Mesothelial cell of epicardium (in vitro differentiated cells): Measurements from ENCODE around the gene SMAD3. TPM values are rescaled to one million over a fixed set of nuclear protein-coding genes. Genes with fewer than 3 reads are reported as not detected.
"Not testable (repeated sequence)": the region's sequence is repeated elsewhere in the genome, so short reads cannot be mapped to it uniquely, and the experiment has no call there.

ENCODE experiments used
- DNase-seq, 2 experiments: peaks; one replicate each; pipeline ENCODE4 v3.0.0; 2021; ENCODE audit warnings: low spot score in 2 of 2; ENCODE audit not compliant: unreplicated experiment in 2 of 2
- H3K27ac Mint-ChIP-seq: 2 replicates; pipeline ENCODE4 v1.8.0; 2021; ENCODE audit warnings: mixed read lengths
- H3K27me3 Mint-ChIP-seq: 2 replicates; pipeline ENCODE4 v1.8.0; 2021; ENCODE audit warnings: low read depth, mixed read lengths
- H3K36me3 Mint-ChIP-seq: 2 replicates; pipeline ENCODE4 v1.8.0; 2021; ENCODE audit warnings: mixed read lengths
- H3K4me1 Mint-ChIP-seq: 2 replicates; pipeline ENCODE4 v1.8.0; 2021; ENCODE audit warnings: mixed read lengths
- H3K4me3 Mint-ChIP-seq: 2 replicates; pipeline ENCODE4 v1.8.0; 2021; ENCODE audit warnings: mild to moderate bottlenecking, moderate library complexity, mixed read lengths
- H3K9me3 Mint-ChIP-seq: 2 replicates; pipeline ENCODE4 v1.8.0; 2021; ENCODE audit warnings: mixed read lengths
- total RNA-seq: library from RNA; stranded (reverse); gene quantifications from 3 replicates; pipeline ENCODE4 v1.2.1, GENCODE V29; 2021
- TF ChIP-seq, protein P1 (sequence below): fragments of 200-600 bp; sonication (generic); IDR thresholded peaks from one replicate; pipeline ENCODE4 v1.5.0; 2021; ENCODE audit warnings: antibody characterized with exemption; ENCODE audit not compliant: unreplicated experiment

Gene SMAD3
- total RNA-seq, 1 donor from 2014 or later, result 96.2 TPM

DNA sequence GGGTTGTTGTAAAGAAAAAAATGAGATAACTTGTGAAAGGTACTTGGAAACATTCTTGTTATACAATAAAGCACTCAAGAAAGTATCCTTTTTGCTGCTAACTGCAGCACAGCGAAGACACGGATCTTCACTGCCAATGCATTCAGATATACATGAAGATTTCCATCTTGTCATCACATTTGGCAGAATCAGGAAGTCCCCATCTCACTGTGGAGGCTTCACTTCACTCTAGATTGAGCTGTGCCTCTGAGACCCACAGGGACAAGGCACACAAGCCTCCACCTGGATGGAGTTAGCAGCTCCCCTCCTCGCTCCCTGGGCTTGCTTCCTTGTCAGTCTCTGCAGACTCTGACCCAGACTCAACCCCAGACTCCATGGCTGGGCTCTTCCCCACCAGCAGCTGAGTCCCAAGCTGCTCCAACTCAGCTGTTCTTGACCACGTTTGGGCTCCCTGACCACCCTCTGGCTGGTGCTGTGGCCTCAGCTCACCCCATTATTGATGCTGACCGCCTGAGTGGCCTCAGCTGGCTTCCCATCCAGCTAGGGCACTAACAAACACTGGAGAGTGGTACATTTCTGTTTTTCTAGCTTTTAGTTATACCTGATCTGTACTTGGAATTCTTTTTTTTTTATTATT is 45.4 kb upstream of the SMAD3 start:
- no peaks in the 10 kb centered on the region for H3K27me3 Mint-ChIP-seq
- H3K9me3 Mint-ChIP-seq, result no peaks in the 10 kb centered on the region
- H3K4me1 Mint-ChIP-seq, result peaks cover 17% of the 10 kb centered on the region

DNA sequence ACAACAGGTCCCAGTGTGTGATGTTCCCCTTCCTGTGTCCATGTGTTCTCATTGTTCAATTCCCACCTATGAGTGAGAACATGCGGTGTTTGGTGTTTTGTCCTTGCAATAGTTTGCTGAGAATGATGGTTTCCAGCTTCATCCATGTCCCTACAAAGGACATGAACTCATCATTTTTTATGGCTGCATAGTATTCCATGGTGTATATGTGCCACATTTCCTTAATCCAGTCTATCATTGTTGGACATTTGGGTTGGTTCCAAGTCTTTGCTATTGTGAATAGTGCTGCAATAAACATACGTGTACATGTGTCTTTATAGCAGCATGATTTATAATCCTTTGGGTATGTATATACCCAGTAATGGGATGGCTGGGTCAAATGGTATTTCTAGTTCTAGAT is 44.7 kb upstream of the SMAD3 start:
- H3K4me1 Mint-ChIP-seq, result peaks cover 22% of the 10 kb centered on the region
- H3K27ac Mint-ChIP-seq, DNase-seq, H3K27me3 Mint-ChIP-seq, H3K4me3 Mint-ChIP-seq, H3K9me3 Mint-ChIP-seq, H3K36me3 Mint-ChIP-seq: not testable (repeated sequence)

More for the DNA sequence above, 45.4 kb upstream of the SMAD3 start:
- H3K36me3 Mint-ChIP-seq, result no peaks in the 10 kb centered on the region
- no peak overlapping the region for H3K4me3 Mint-ChIP-seq
- no peak for DNase-seq
- TF ChIP-seq, protein P1, sequence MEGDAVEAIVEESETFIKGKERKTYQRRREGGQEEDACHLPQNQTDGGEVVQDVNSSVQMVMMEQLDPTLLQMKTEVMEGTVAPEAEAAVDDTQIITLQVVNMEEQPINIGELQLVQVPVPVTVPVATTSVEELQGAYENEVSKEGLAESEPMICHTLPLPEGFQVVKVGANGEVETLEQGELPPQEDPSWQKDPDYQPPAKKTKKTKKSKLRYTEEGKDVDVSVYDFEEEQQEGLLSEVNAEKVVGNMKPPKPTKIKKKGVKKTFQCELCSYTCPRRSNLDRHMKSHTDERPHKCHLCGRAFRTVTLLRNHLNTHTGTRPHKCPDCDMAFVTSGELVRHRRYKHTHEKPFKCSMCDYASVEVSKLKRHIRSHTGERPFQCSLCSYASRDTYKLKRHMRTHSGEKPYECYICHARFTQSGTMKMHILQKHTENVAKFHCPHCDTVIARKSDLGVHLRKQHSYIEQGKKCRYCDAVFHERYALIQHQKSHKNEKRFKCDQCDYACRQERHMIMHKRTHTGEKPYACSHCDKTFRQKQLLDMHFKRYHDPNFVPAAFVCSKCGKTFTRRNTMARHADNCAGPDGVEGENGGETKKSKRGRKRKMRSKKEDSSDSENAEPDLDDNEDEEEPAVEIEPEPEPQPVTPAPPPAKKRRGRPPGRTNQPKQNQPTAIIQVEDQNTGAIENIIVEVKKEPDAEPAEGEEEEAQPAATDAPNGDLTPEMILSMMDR, result no peak
- no peak overlapping the region for H3K27ac Mint-ChIP-seq

DNA sequence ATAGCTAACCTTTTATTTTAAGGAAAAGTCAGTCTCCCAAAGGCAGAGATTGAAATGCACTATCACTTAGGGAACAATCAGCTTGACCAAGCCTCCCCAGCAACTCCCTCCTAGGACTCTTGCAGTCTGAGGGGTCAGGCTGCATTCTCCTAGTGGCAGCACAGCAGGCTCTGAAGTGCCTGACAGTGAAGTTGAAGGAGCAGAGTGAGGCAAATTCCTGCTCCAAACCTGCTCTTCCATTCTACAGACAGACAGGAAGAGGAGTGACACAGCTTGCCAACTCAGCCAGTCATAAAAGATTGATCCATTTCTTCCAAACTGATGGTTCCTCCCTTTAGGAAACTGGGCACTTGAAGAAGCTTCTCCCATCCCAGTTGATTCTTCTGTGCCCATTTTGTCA is 43.9 kb upstream of the SMAD3 start:
- TF ChIP-seq, protein P1, result no peak
- DNase-seq, result no peak
- Mint-ChIP-seq H3K4me3 (no peak overlapping the region), H3K9me3 (no peaks in the 10 kb centered on the region), H3K27me3 (no peaks in the 10 kb centered on the region), H3K4me1 (peaks cover 28% of the 10 kb centered on the region), H3K36me3 (no peaks in the 10 kb centered on the region), H3K27ac (no peak overlapping the region)

DNA sequence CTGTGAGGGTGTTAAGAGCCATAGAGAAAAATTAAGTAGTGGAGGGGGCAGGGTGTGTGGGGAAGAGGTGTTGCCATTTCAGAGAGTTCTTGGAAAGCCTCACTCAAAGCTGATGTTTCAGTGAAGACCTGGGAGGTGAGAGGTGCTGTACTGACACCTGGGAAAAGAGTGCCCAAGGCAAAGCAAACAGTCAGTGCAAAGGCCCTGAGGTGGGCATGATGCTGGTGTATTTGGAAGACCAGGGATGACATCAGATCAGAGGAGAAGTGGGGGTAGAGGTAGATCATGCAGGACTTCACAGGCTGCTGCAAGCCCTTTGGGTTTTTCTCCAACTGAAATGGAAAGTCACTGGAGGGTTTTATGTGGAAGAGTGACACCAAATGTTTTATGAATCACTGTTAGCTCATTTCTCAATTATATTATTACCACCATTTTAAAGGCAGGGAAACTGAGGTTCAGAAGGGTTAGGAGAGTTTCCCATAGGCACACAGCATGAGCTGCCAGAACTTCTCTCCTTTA is 42.8 kb upstream of the SMAD3 start:
- no peak overlapping the region for H3K27ac Mint-ChIP-seq
- H3K27me3 Mint-ChIP-seq, result no peaks in the 10 kb centered on the region

DNA sequence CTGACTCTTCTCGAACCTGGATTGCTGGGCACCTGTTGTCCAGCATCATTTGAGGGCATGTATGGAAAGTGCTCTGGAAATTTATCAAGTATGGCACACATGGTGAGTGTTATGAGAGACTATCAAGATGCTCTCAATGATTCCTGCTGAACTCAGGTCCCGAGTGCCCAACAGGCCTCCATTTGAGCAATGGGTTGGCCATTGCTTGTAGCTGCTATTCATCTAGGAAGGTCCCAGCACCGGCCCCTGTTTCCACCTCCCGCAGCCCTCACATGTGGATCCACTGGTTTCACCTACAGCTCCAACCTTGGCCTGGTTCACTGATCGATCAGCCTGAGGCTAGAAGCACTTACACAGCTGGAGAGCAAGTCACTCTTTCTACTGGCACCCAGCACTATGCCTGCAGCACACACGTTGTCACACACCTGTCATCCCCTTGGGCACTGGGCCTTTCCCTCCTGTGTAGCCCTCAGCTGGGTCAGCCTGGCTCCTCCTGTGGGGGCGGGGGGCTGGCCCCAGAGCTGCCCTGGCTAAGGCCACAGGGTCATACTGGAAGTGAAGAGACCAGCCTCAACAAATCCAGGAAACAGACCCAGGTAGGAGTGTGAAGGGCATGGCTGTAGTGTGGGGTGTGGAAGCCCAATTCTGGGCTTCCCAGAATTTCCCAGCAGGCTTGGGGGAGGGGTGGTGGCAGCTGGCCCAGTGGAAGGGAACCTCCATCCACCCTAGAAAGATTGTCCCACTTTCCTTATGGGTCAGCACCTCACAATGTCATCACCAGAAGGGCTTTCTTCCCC is 41.7 kb upstream of the SMAD3 start:
- TF ChIP-seq, protein P1, result no peak
- no peak for DNase-seq

More for the DNA sequence above, 42.8 kb upstream of the SMAD3 start:
- Mint-ChIP-seq H3K4me1 (peaks cover 31% of the 10 kb centered on the region), H3K4me3 (no peak overlapping the region), H3K9me3 (no peaks in the 10 kb centered on the region), H3K36me3 (no peaks in the 10 kb centered on the region)
- no peak for DNase-seq
- TF ChIP-seq, protein P1, result no peak

More for the DNA sequence above, 41.7 kb upstream of the SMAD3 start:
- no peaks in the 10 kb centered on the region for H3K27me3 Mint-ChIP-seq
- no peaks in the 10 kb centered on the region for H3K9me3 Mint-ChIP-seq
- H3K36me3 Mint-ChIP-seq, result no peaks in the 10 kb centered on the region
- peak overlapping the region; percentile 62 for H3K27ac Mint-ChIP-seq
- no peak overlapping the region for H3K4me3 Mint-ChIP-seq
- peaks cover 31% of the 10 kb centered on the region for H3K4me1 Mint-ChIP-seq
